IMR-90 (cell line): ENCODE data around the gene MARF1. TPM values are rescaled to one million over a fixed set of nuclear protein-coding genes. Genes with fewer than 3 reads are reported as not detected.

ENCODE experiments used
- ATAC-seq: fragments of 200-7000 bp; cut with Tn5 transposase; 2 replicates; pipeline ENCODE4 v1.9.1; 2020; ENCODE audit warnings: low read depth, mild to moderate bottlenecking, moderate library complexity
- BruUV-seq: library from RNA; stranded (reverse); fragments of 400-500 nt; replicated peaks from 2 replicates; lab custom pipeline; 2021; lab: Mats Ljungman, UMichigan
- CTCF ChIA-PET: fragments of 300-600 bp; formaldehyde crosslinking; extraction: SDS; loops from one replicate; lab custom pipeline; 2021; ENCODE audit warnings: antibody characterized with exemption; lab: Yijun Ruan, JAX
- POLR2A ChIA-PET: fragments of 300-600 bp; sonication (Branson Sonifier 250); formaldehyde crosslinking; loops from one replicate; lab custom pipeline; 2022; ENCODE audit warnings: antibody characterized with exemption; ENCODE audit not compliant: unreplicated experiment; lab: Charles Lee
- DNase-seq: peaks from one replicate; pipeline ENCODE4 v3.0.0; 2013
- H2AFZ ChIP-seq: replicated peaks from 2 replicates; pipeline ENCODE3; 2013; ENCODE audit warnings: low read length, mild to moderate bottlenecking; ENCODE audit not compliant: poor library complexity
- H2AK5ac ChIP-seq: 2 replicates; pipeline ENCODE4 v1.6.1; 2013; ENCODE audit warnings: low read depth, low read length, inconsistent platforms
- H2AK9ac ChIP-seq: replicated peaks from 2 replicates; pipeline ENCODE3; 2013; ENCODE audit warnings: mild to moderate bottlenecking, low read depth, low read length, moderate library complexity; ENCODE audit not compliant: poor library complexity
- H2BK120ac ChIP-seq: 2 replicates; pipeline ENCODE4 v1.6.1; 2013; ENCODE audit warnings: low read depth, low read length, inconsistent platforms
- H2BK15ac ChIP-seq: 3 replicates; pipeline ENCODE4 v1.6.1; 2013; ENCODE audit warnings: low read depth, low read length, inconsistent platforms
- H2BK20ac ChIP-seq: 2 replicates; pipeline ENCODE4 v1.6.1; 2013; ENCODE audit warnings: low read depth, mild to moderate bottlenecking, inconsistent platforms, low read length, moderate library complexity
- H2BK5ac ChIP-seq: 2 replicates; pipeline ENCODE4 v1.6.1; 2013; ENCODE audit warnings: mild to moderate bottlenecking, low read depth, low read length, inconsistent platforms; ENCODE audit not compliant: poor library complexity, severe bottlenecking
- H3K14ac ChIP-seq: replicated peaks from 2 replicates; pipeline ENCODE4 v1.6.1; 2013; ENCODE audit warnings: low read depth, low read length, inconsistent platforms
- H3K18ac ChIP-seq: 2 replicates; pipeline ENCODE4 v1.6.1; 2013; ENCODE audit warnings: low read depth, low read length, control low read depth
- H3K23ac ChIP-seq: 2 replicates; pipeline ENCODE4 v1.6.1; 2013; ENCODE audit warnings: low read depth, low read length, inconsistent platforms
- H3K27ac ChIP-seq: 2 replicates; pipeline ENCODE4 v1.5.1; 2013; ENCODE audit warnings: mild to moderate bottlenecking, control low read depth, low read length; ENCODE audit not compliant: insufficient read depth
- H3K27me3 ChIP-seq: 2 replicates; pipeline ENCODE4 v1.6.1; 2013; ENCODE audit warnings: low read length; ENCODE audit not compliant: control insufficient read depth, insufficient read depth
- H3K36me3 ChIP-seq: 2 replicates; pipeline ENCODE4 v1.6.1; 2013; ENCODE audit warnings: low read length, mixed read lengths; ENCODE audit not compliant: control insufficient read depth, insufficient read depth
- H3K4ac ChIP-seq: 2 replicates; pipeline ENCODE4 v1.6.1; 2013; ENCODE audit warnings: low read depth, low read length, inconsistent platforms
- H3K4me1 ChIP-seq: 2 replicates; pipeline ENCODE4 v1.6.1; 2013; ENCODE audit warnings: low read length, mixed read lengths; ENCODE audit not compliant: control insufficient read depth, insufficient read depth
- H3K4me2 ChIP-seq: 2 replicates; pipeline ENCODE4 v1.6.1; 2013; ENCODE audit warnings: low read depth, mild to moderate bottlenecking, control low read depth, low read length, moderate library complexity
- H3K4me3 ChIP-seq: 2 replicates; pipeline ENCODE4 v1.5.1; 2013; ENCODE audit warnings: low read depth, mild to moderate bottlenecking, control low read depth, low read length, moderate library complexity; ENCODE audit not compliant: insufficient read depth
- H3K56ac ChIP-seq: 2 replicates; pipeline ENCODE4 v1.6.1; 2013; ENCODE audit warnings: low read length, inconsistent platforms; ENCODE audit not compliant: insufficient read depth; ENCODE audit errors: extremely low read depth
- H3K79me1 ChIP-seq, 2 experiments: 2 replicates each; pipeline ENCODE4 v1.6.1; 2013; ENCODE audit warnings: low read length in 2 of 2, inconsistent platforms in 1 of 2, low read depth in 1 of 2
- H3K9ac ChIP-seq: 2 replicates; pipeline ENCODE4 v1.6.1; 2013; ENCODE audit warnings: low read depth, low read length, control low read depth
- H3K9me1 ChIP-seq: 2 replicates; pipeline ENCODE4 v1.6.1; 2013; ENCODE audit warnings: low read length, inconsistent platforms; ENCODE audit not compliant: insufficient read depth
- H3K9me3 ChIP-seq: 2 replicates; pipeline ENCODE4 v1.6.1; 2013; ENCODE audit warnings: low read length; ENCODE audit not compliant: control insufficient read depth, insufficient read depth
- H4K20me1 ChIP-seq: 2 replicates; pipeline ENCODE4 v1.6.1; 2013; ENCODE audit warnings: low read length, inconsistent platforms; ENCODE audit not compliant: insufficient read depth
- H4K5ac ChIP-seq: 2 replicates; pipeline ENCODE4 v1.6.1; 2013; ENCODE audit warnings: mild to moderate bottlenecking, low read depth, low read length, control low read depth
- H4K8ac ChIP-seq, 2 experiments: 2 replicates each; pipeline ENCODE4 v1.6.1; 2013; ENCODE audit warnings: low read depth in 2 of 2, low read length in 2 of 2, control low read depth in 1 of 2, inconsistent platforms in 1 of 2
- H4K91ac ChIP-seq: 2 replicates; pipeline ENCODE4 v1.6.1; 2013; ENCODE audit warnings: low read depth, low read length, inconsistent platforms; ENCODE audit not compliant: insufficient read depth
- BHLHE40 ChIP-seq: fragments of 150-350 bp; IDR thresholded peaks from 2 replicates; pipeline ENCODE4 v1.6.1; 2016; ENCODE audit warnings: mild to moderate bottlenecking, low read depth, low read length
- CEBPB ChIP-seq: IDR thresholded peaks from 2 replicates; pipeline ENCODE4 v1.6.1; 2012; ENCODE audit warnings: low read depth, low read length, improper control_type of control experiment
- CHD1 ChIP-seq: IDR thresholded peaks from 2 replicates; pipeline ENCODE4 v1.6.1; 2012; ENCODE audit warnings: low read depth, low read length, improper control_type of control experiment
- MAFK ChIP-seq: IDR thresholded peaks from 2 replicates; pipeline ENCODE4 v1.6.1; 2012; ENCODE audit warnings: low read depth, low read length, improper control_type of control experiment
- MAZ ChIP-seq: IDR thresholded peaks from 2 replicates; pipeline ENCODE4 v1.6.1; 2012; ENCODE audit warnings: low read depth, mild to moderate bottlenecking, low read length, improper control_type of control experiment, moderate library complexity, borderline replicate concordance
- MXI1 ChIP-seq: IDR thresholded peaks from 2 replicates; pipeline ENCODE4 v1.6.1; 2012; ENCODE audit warnings: low read depth, mild to moderate bottlenecking, low read length, moderate library complexity, borderline replicate concordance
- NFE2L2 ChIP-seq: fragments of 150-350 bp; IDR thresholded peaks from 2 replicates; pipeline ENCODE4 v1.6.1; 2016; ENCODE audit warnings: low read depth, mild to moderate bottlenecking, low read length
- POLR2A ChIP-seq: IDR thresholded peaks from 2 replicates; pipeline ENCODE4 v1.6.1; 2012; ENCODE audit warnings: mild to moderate bottlenecking, low read depth, low read length
- RAD21 ChIP-seq: IDR thresholded peaks from 2 replicates; pipeline ENCODE4 v1.6.1; 2012; ENCODE audit warnings: low read length, improper control_type of control experiment
- RCOR1 ChIP-seq: IDR thresholded peaks from 2 replicates; pipeline ENCODE4 v1.6.1; 2012; ENCODE audit warnings: mild to moderate bottlenecking, low read length, improper control_type of control experiment; ENCODE audit not compliant: insufficient replicate concordance
- RFX5 ChIP-seq: IDR thresholded peaks from 2 replicates; pipeline ENCODE4 v1.8.0; 2012; ENCODE audit warnings: low read depth, mild to moderate bottlenecking, low read length, moderate library complexity
- SMC3 ChIP-seq: fragments of 150-350 bp; IDR thresholded peaks from 2 replicates; pipeline ENCODE4 v1.6.1; 2016; ENCODE audit warnings: low read depth, mild to moderate bottlenecking, antibody characterized with exemption, low read length, moderate library complexity
- WGBS, 2 experiments: methylation state at CpG; one replicate each; pipeline versions ENCODE4 v1.1.5 to v1.1.7; 2013; ENCODE audit warnings: missing lambda C conversion rate in 2 of 2; ENCODE audit not compliant: insufficient read length in 1 of 2; ENCODE audit errors: extremely low coverage in 2 of 2; 5-methylcytosine and 5-hydroxymethylcytosine counted together
- dilution Hi-C: fragments of 300-500 bp; cut with HindIII; formaldehyde crosslinking; loops from one replicate; pipeline ENCODE4 v1.14.3; 2018; ENCODE audit warnings: low sequenced_read_pairs; ENCODE audit not compliant: unreplicated experiment
- in situ Hi-C: fragments of 300-500 bp; cut with MboI; formaldehyde crosslinking; loops from 3 replicates; pipeline ENCODE4 v1.14.3; 2019; ENCODE audit warnings: low sequenced_read_pairs, inconsistent platforms, mixed read lengths
- intact Hi-C: fragments of 100-400 bp; cut with micrococcal nuclease; formaldehyde crosslinking; loops from 2 replicates; pipeline ENCODE4 v1.10.0; 2022
- polyA plus RNA-seq, 3 experiments: library from polyadenylated mRNA; depleted of rRNA; stranded (reverse); fragments of >200 nt; gene quantifications; 2 replicates each; pipeline ENCODE4 v1.2.3, GENCODE V29; 2012; ENCODE audit warnings: low replicate concordance in 1 of 3
- total RNA-seq: library from RNA; depleted of rRNA; stranded (reverse); fragments of >200 nt; gene quantifications from 2 replicates; pipeline ENCODE4 v1.2.3, GENCODE V29; 2012
- TF ChIP-seq, protein P1 (sequence below): conservative IDR thresholded peaks from 2 replicates; pipeline ENCODE4 v1.5.1; 2012; ENCODE audit warnings: mild to moderate bottlenecking, low read depth, low read length, improper control_type of control experiment

Gene MARF1
- total and polyA plus RNA-seq, 2 of the 4 experiments (the other 2 are of a cell fraction) = 9.0 to 12.9 TPM

DNA sequence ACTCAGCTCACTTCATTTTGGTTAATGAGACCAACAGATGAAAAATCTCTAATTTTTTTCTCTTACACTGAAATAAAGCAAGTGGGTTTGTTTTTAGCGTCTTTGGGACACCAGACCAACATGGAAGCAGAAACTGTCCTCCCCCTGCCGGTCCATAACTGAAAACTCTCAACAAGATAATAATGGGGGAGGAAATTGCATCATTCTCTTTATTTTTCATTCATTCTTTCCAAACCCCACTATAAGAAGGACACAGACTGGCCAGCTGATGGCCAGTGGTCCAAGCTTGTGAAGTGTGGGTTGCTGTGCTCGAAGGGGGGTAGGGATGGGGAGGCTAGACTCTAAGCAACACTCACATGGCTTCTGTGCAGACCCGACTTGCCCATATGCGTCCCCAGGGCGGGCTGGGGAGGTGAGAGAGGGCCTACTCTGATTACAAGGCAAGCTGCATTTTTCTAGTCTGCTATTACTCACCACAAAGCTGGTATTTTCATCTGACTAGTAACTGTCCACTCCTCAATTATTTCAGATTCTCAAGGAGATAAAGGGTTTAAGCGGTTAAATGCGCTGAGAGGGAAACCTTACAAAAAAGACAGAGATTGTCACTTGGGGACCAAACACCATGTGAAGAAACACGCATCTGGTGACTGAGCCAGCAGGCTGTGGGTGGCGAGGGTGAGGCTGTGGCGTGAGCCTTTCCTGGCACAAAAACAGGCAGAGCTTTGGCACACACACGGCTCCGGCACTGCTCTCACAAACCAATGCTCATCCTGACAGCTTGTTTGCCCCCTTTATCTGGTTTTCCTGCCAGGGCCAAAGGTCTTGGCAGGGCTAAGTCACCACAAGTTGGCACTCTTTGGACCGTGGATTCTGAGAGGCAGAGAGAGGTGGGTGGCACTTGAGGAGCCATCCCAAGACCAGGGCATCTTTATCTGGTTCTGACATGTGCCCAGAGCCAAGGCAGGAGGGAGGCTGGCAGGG, 38.2 kb downstream of the MARF1 start:
- no peak overlapping the region for H3K56ac ChIP-seq
- H3K18ac ChIP-seq = no peak overlapping the region
- peaks cover 7% of the 10 kb centered on the region for H3K4me1 ChIP-seq
- no peaks in the 10 kb centered on the region for H3K9me3 ChIP-seq
- H4K20me1 ChIP-seq = peaks cover 4% of the 10 kb centered on the region; the same call in 1 of the 2 replicates
- no peak overlapping the region for H3K14ac ChIP-seq
- H2BK120ac ChIP-seq = no peak overlapping the region
- no peak overlapping the region; the same call in 1 of the 2 replicates for H4K91ac ChIP-seq
- no TSS peak for BruUV-seq
- H3K23ac ChIP-seq = no peak overlapping the region
- no peak overlapping the region for H3K4ac ChIP-seq
- intact Hi-C loops (no loop called here), dilution Hi-C loops (no loop called here), in situ Hi-C loops (no loop called here)
- H2BK15ac ChIP-seq = no peak overlapping the region
- DNase-seq (no peak), ATAC-seq (no peak)
- H2AK9ac ChIP-seq = no peak overlapping the region
- 0 out of 2 replicates have a peak overlapping the region, but pooled peaks have one; percentile 0 for H2AK5ac ChIP-seq
- ChIA-PET CTCF (interaction anchor here (0.6 to 1.0 kb wide), 2 partner anchors 17 to 215 kb away, joined by 5 to 8 read pairs; no protein-coding TSS in a partner anchor), POLR2A (no interaction called here)
- H3K4me3 ChIP-seq = no peak overlapping the region
- 80% methylated on average over 1 of the region's 14 CpGs; no CpG with 5 or more reads in 1 of the 2 experiments for WGBS, 2 experiments
- H3K9ac ChIP-seq = no peak overlapping the region
- no peak overlapping the region for H3K4me2 ChIP-seq
- no peaks in the 10 kb centered on the region for H3K27me3 ChIP-seq
- H4K8ac ChIP-seq = no peak overlapping the region
- peaks cover 21% of the 10 kb centered on the region for H3K9me1 ChIP-seq
- H2BK20ac ChIP-seq = no peak overlapping the region
- no peak overlapping the region for H2BK5ac ChIP-seq
- H3K36me3 ChIP-seq = peaks cover 61% of the 10 kb centered on the region
- peaks cover 0 to 18% of the 10 kb centered on the region in 2 experiments; a peak in 2 of 4 replicates for H3K79me1 ChIP-seq
- no peak overlapping the region for H4K5ac ChIP-seq
- TF ChIP-seq RCOR1 = no peak
- TF ChIP-seq RFX5 = no peak
- no peak for TF ChIP-seq NFE2L2
- TF ChIP-seq SMC3 = no peak
- no peak for TF ChIP-seq CHD1
- TF ChIP-seq CEBPB = no peak
- no peak for TF ChIP-seq MAFK
- TF ChIP-seq RAD21 = no peak
- TF ChIP-seq MXI1 = no peak
- TF ChIP-seq MAZ = no peak
- TF ChIP-seq, protein P1, sequence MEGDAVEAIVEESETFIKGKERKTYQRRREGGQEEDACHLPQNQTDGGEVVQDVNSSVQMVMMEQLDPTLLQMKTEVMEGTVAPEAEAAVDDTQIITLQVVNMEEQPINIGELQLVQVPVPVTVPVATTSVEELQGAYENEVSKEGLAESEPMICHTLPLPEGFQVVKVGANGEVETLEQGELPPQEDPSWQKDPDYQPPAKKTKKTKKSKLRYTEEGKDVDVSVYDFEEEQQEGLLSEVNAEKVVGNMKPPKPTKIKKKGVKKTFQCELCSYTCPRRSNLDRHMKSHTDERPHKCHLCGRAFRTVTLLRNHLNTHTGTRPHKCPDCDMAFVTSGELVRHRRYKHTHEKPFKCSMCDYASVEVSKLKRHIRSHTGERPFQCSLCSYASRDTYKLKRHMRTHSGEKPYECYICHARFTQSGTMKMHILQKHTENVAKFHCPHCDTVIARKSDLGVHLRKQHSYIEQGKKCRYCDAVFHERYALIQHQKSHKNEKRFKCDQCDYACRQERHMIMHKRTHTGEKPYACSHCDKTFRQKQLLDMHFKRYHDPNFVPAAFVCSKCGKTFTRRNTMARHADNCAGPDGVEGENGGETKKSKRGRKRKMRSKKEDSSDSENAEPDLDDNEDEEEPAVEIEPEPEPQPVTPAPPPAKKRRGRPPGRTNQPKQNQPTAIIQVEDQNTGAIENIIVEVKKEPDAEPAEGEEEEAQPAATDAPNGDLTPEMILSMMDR = no peak
- no peak for TF ChIP-seq BHLHE40
- TF ChIP-seq POLR2A = no peak
- H2AFZ ChIP-seq = no peak overlapping the region
- H3K27ac ChIP-seq = no peak overlapping the region
